ENCODE results near the gene RYR3.

The RYR3 gene

DNA sequence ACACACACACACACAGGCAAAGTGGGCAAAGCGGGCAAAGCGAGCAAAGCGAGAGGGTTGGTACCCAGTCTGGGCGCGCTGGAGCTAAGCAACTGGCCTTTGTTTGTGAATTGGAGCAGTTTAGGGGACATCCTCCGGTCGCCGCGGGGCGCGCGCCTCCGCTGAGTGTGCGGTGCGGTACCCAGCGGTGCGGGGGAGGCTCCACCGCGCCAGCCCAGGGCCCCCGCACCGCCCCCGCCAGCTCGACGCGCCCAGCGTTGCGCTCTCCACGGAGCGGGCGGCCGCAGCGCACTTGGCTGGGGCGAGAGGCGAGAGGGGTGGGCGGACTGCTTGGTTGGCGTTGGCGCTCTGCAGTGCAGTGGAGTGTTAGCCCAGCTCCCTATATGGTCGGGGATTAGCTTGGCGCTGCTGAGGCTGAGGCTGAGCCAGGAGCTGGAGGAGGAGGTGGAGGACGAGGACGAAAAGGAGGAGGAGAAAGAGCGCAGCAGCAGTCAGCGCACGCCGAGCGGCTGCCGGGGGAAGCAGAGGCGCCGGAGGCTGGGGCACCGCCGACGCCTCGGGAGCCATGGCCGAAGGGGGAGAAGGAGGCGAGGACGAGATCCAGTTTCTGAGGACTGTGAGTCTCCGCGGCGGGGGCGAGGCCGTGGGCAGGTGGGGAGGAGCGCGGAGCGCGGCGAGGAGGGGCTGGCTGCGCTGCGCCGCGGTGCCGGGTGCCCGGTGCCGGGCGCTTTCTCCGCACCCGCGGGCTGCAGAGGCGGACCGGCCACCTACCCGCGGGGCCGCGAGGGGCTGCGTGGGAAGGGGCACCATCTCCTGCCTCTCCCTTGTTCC is at the start of gene RYR3:
RYR3 (plus strand) TSS at position 487 of the 831 bp plus-strand sequence; CDS start at position 566, 79 bp downstream.
- DNase-seq: no peak

DNA sequence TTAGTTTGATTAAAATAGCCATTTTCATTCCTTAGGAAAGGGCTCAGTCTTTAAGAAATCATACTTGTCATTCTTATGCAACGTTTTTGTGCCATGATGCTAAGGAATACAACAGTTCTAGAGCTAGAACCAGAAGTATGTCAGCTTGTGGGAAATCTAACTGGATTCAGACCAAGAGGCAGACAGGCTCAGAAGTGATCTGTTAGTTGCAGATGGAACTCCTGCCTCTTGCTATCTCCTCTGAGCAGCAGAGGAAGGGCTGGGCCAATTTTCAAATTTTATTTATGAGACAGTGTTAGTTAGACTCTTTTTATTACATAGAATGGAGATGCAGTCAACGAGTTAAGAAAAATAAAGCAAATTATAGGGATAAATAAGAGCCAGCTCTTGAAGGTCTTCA is 48.5 kb upstream of the RYR3 start:
- no peak for DNase-seq

DNA sequence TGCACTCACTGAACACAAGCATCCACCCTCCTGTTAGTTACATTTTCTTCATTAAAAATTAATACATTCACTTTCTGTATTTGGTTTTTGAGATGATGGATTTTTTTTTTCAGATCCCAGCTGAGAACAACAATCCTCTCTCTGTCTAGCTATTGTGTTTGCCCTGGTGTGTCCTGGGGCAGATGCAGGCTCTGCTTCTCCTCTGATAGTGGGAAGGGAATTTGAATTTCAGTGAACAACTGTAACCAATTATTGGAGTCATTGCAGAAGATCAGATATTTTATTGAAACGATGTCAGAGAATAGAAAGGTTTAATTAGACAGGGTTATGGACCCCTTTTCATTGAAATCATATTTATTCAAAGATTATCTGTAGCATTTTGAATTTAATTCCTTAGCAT is 33.1 kb upstream of the RYR3 start:
- DNase-seq: no peak

DNA sequence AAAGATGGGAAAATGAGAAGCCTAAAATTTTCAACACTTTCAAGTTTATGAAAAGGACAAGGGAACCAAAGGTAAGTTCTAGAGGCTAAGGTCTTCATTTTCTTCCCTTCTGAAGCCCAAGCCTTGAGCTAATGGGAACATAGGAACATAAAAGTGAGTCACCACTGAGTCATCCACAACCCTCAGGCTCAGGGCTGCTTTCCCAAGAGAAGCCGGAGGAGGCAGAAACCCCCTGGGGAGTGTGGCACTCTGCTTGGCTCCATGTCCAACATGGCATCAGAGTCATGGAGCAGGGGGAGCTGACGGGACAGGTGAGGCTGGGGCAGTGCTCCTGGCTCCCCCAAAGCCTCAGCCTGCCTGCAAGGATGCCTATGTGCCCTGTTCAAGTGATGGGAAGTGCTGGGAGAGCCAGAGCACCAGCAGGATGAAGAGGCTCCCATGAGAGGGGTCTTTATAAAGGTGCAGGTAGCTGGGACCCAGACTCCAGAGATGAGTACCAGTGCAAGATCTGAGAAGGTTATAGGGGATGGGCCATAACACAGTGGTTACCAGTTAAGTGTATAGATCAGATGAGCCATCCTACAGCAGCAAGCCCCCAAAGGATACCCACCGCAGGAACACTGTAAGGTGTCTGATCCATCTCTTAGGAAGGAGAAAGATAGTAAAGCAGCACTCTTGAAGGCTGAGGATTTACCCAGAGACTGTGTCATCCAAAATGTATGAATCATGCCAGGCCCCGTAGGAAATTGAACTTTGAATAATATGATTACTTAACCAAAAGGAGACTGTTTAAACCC is 31.8 kb upstream of the RYR3 start:
- DNase-seq: no peak

DNA sequence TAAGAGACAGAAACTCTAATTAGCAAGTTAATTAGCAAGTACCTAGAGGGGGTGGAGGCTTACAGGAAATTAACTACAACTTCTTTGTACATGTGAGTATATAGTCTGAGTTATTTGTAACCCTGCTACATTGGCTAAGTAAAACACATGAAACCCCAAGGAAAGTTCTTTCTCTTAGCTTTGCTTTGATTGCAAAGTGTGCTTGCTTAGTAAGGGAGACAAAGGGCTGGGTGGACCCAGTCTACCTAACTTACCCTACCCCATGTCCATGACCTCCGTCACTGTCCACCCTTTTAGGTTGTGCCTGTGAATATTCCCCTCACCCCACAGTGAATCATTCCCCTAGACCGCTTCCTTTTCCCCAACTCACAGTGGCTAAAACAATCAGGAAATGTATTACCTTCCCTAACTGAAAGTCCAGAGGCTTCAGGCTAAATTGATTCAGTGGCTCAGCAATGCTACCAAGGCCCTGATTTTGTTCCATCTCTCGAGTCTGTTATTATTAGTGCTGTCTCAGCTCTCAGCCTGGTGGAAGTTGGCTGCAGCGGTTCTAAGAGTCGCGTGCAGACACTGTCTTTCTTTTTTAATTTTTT is 31.1 kb upstream of the RYR3 start:
- DNase-seq: no peak

DNA sequence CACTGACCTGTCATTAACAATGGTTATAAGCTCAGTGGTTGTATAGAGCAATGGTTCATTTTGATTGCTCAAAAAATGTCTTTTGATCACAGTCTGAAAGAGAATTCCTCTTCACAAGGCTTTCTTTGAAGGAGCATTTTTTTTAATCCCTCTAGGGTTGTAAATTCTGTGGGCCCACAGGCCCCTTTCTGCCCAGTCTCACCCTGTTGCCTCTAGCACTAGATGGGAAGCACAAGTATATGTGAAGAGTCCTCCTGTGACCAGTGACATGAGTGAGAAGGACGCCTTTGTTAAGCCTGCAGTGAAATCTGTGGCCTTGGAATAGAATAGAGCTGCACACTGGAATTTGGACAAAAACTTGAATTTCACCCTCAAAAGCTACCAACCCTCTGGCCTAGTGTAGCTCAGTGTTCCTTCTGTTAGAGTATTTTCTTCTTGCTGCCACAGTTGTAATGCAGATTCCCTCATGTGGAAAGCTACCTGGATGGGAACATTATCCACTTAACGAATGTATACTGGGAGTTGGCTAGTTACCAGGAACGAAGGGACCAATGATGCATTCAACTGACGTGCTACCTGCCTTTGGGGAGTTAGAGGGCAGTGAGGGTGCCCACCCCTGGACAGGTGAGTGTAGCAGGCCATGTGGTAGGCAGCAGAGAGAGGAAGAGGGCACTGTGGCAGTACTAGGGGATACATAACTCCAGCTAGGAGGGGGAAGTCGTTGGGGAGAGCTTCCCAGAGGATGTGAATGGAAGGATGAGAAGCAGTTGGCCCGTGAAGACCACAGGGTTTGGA is 28.3 kb upstream of the RYR3 start:
- DNase-seq: no peak

DNA sequence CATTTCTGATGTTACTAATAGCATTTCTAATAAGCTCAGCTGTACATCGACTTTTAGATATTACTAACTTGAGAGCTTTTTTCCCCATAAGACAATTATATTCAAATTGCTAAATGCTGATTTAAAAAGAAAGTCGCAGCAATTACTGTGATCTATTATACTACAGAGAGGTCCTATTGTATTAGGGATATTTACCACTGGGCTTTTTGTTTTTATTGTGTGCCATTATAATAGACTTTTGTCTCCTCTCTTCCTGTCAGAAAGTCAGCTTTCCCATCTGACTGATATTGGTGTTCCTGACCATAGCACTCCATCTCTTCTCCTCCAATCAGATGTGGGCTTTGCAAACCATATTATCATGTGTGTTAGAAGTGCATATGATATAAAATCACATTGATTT is 27.2 kb upstream of the RYR3 start:
- no peak for DNase-seq

DNA sequence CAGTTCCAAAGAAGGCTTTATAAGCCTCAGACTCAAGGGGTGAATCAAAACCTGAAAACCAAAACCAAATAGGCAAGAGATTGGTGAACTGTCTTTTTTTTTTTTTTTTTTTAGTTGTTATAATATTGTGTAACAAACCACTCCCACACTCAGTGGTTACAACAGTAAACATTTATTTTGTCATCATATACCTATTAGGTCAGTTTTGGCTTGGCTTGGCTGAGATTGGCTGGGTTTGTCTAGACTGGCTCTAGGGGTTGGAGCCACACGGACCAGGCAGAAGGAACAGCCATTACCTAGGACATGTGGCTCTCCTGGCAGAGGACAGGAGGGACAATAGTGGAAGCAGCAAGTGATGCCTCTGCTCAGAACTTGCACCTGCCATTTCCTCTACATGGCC is 26.4 kb upstream of the RYR3 start:
- DNase-seq: no peak

DNA sequence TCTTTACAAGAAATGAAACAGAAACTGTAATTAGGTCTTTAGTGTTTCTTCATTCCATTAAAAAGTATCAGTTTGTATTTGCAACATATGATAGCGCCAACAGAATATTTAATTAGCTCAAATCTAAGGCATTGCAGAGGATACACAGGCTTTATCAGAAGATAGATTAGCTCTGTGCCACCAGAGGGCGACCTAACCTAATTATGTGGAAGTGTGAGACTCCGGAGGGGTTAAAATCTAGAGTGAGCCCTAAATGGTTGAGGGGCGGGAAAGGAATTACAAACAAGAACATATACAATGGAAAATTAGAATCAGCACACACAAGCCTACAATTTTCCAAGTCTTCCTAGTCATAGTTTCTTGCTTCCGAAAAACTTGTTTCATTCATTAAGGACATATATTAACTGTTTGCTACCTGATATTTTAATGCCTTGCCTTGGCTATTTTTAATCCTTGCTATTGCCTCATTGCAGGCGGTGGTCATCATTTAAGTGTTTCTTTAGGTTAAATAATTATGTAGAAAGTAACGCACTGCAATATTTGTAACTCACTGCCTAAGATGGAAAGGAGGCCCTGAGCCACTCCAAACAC is 18.0 kb upstream of the RYR3 start:
- DNase-seq: no peak

DNA sequence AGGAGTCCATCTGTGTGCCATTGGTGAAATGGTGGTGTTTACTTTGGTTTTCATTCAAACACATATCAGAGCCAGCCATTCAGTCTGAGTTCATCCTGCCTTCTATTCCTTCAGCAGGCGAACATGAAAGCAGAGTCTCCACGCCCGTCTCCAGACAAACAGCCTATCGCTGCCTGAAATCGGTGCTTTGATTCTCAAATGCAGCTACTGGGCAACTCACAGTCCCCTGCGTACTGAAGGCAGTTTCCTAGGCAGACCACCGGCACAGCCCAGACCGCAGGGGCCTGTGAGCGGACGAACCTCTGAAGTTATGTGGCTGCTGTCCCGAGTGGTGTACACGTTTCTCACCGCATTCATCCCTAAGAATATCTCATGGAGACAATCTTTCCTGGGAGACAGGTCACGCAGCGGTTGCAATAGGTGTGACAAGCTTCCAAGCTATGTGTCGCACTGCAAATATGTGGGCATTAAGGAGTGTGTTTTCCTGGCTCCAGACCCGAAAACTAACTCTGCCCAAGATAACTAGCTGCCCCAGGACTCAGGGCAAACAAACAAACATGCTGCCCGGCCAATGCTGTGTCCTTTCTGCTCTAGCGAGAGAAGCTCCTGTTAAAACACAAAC is 16.9 kb upstream of the RYR3 start:
- DNase-seq: no peak

DNA sequence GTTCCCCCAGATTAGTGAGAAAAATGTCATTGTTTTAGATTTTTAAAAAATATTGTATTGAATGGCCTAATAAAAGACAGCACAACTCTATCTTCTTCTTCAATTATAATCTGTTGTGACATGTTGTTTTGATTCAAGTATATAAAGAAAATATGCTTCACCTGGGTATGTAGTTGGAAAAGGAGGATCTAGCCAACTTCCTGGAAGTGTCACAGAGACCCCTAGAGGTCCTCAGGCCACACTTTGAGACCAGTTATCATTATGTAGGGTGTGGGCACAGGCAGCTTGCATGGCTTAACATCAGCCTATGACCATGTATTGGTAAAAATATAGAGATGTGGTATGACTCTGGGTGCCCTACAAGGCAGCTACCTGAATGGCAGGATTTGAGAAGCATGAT is 14.7 kb upstream of the RYR3 start:
- DNase-seq: no peak

DNA sequence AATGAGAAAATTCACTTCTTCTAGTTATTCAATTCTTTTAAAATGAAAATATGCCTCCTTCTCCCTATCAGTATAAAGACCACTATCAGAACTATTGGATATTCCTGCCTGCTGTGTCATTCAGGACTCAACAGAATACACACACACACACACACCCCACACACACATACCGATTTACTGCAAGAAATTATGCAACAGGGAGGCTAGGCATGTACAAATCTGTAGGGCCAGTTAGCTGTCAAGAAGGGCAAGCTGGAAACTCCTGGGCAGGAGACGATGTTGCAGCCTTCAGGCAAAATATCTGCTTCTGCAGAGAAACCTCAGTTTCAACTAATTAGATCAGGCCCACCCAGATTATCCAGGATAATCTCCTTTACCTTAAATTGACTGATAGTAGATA is 13.9 kb upstream of the RYR3 start:
- DNase-seq: no peak

DNA sequence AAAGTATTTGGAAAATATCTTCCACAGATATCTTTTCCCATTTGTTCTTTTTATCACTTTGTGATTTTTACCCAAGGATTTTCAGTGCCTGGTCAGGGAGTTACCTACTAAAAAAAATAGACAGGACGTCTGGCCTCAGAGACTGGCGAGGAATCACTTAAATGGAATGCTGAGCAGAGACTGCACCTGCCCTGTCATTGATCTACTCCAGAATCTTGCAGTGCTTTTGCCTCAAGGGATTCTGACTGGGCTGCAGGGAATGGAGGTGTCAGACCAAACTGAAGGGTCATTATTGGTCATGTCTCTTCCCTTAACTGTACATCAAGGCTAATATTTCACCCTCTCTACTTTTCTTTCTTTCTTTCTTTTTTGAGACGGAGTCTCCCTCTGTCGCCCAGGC is 12.1 kb upstream of the RYR3 start:
- no peak for DNase-seq

DNA sequence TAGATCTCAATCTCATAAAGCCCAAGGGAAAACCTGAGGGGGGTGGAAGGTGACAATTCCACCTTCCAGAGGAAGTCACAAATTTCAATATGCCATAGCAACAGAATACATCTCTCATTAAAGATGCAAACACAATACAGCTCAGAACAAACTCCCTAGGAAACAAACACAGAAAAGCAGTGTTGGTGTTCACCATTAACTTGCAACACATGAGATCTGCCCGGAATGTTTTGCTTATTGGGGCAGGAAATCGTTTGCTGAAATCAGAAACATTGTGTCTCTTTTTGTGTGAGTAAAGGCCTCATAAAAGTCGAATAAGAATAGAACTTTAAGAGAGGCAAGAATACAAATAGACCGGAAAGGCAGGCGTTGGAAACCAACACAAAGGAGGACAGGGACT is 5.8 kb upstream of the RYR3 start:
- no peak for DNase-seq

DNA sequence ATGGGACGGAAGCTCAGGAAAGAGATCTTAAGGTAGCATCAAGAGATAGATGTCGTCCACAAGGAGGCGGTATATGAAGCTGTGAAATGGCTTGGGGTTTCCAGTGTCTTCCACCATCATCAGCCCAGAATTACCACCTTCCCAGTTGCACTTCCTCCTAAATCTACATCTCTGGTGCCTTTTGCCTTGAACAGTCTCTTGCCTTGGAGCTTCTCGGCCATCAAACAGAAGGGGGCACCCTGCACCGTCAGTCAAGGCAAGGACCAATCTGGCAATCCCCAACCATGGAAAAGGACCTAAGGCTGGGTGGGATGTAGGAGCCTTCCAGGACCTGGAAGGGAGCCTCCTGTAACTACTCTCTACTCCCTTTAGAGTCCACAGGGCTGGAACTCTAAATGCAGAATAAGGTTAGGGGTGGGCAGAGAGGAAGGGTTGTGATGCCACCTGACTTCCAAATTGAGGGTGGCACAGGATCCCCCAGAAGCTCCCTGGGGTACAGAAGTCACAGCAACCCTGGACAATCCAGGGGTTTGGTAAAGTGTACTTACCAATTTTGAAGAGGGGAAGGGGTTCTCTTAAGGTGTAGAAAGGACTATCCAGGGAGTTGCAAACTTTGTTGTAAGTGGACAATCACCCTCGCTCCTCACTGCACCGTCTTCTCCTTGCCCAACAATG is 1.0 kb upstream of the RYR3 start:
- no peak for DNase-seq

DNA sequence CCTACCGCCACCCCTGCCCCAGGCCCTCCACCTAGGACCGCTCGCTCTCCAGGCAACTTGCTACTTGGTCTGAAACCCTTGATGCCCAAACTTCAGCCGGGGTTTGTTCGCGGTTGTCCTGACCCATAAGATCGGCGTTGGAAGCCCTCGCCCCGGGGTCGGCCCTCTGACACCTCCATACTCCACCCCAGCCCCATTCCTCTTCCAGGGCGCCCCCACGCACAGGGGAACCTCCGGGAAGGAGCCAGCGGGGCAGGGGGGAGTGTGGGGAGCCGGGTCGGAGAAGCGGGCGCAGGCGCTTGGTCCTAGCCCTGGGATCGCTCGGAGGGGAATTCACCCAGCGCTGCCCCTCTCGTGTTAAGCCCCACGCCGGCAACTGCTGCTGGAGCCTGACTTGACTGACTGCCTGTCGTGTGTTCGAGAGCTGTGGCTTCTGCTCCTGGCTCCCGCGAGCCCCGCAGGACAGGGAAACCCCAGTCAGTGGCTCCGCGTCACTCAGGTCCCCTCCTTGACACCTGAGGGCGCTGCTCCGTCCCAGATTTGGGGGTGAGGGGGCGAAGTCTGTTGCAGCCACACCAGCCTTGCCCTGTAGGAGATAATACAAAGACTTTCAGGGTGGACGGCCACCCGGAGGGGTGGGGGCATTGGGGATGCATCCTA is 675 bp downstream of the RYR3 start:
- no peak for DNase-seq

DNA sequence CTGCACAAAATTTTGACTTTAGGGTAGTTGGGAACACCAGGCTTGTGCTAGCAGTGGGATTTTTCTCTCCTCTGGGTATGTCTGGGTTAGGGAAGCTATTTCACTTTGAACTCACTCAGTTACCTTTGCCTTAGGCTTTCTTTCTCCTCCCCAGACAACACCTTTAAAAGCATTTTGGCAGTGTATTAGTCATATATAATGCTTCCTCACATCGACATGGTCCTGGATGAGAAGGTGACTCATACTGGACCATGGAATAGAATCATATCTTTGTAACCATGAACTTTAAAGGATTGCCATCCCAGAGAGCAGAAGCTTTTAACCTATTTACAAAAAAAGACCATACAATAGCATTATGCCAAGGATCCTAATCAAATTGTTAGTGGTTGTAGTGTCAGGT is 2.7 kb downstream of the RYR3 start:
- no peak for DNase-seq

DNA sequence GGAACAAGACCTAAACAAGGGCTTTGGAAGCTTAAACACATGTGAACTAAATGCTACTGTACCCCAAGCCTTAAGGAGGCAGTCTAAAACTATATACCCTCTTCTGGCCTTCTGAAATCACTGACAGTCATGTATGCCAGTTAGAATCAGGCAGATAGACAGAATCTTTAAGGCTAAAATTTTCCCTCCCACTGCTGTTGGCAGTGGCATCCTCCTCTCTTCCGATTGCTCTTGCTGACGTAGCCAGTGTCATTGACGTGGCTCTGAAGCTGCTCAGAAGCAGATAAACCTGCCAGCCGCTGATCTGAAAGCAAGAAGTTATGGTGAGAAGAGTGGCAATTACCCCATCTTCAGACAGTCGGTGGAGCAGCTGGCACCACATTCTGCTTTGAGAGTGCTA is 3.3 kb downstream of the RYR3 start:
- DNase-seq: no peak

DNA sequence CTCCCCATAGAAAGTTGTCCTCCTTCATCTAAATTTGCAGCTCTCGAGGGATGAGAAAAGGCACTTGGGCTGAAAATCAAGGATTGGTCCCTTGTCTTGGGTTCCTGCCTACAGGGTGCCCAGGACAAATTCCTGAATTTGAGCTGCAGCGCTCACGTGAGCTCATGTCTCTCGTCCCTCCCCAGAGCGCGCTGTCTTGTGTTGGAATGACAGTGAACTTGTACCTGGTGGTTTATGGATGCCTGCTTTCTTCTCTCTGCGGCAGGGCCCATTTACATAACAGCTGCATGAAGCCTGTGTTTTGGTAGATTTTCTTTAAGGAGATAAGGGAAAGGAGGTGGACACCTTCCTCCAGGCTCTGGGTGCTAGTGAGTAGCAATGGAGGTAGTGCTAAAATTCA is 4.3 kb downstream of the RYR3 start:
- DNase-seq: no peak

DNA sequence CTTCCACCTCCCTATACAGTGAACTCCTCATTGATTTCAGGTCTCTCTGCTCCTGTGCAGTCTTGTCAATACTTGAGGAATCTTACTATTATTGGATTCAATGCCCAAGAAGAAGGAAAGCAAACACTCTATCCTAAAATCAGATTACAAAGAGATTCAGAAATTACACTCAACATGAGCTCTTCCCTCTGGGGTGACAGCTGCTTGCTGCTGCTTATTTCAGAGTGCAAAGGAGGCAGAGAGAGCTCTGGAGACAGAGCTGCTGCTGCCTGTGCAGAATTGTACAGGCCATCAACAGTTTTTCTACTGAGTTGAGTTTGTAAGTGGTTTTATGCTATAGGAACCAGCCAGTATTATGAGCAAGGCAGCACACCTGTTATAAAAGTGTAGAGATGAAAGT is 7.1 kb downstream of the RYR3 start:
- no peak for DNase-seq

DNA sequence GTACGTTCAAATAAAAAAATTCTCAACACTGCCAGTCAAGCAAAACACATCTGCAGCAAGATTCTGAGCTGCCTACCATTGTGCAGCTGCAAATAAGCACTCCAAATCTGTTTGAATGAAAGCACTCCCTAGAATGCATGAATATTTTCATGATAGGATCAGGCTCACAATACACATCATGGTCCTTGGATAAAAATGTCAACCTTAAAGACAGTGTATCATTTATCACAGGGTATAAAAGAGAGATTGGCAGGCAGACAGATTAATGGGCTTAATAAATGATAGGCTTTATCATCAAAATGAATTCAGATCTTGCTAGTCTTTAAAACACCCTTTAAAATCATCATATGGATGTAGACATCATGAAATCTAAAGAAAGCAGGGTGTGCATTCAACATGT is 9.2 kb downstream of the RYR3 start:
- DNase-seq: no peak

All from bone marrow (tissue), 2 donors.